ENCODE measurements around the gene FGD4. TPM values are rescaled to one million over a fixed set of nuclear protein-coding genes. Genes with fewer than 3 reads are reported as not detected.

The FGD4 gene
- total RNA-seq, 1 experiment from 2014 or later, result 54.3 TPM

- Histone ChIP-seq H4K8ac (replicated peaks; ENCODE audit: insufficient read length, low read depth, low read length) (no peak overlapping the region), H2AK5ac (ENCODE audit: insufficient read length, low read length) (no peak overlapping the region), H3K79me2 (ENCODE audit: insufficient read depth, low read length) (no peaks in the 10 kb centered on the region), H3K9me3 (ENCODE audit: control insufficient read depth, low read depth, low read length) (no peaks in the 10 kb centered on the region), H3K4ac (ENCODE audit: low read depth, low read length) (no peak overlapping the region), H3T11ph (ENCODE audit: low read length) (no peak overlapping the region), H2BK12ac (ENCODE audit: insufficient read length, low read depth, low read length) (no peak overlapping the region), H3K79me1 (ENCODE audit: insufficient read depth, low read depth, low read length, poor library complexity, severe bottlenecking) (no peaks in the 10 kb centered on the region), H3K23ac (ENCODE audit: insufficient read length, low read depth, low read length) (no peak overlapping the region), H3K56ac (ENCODE audit: insufficient read length, low read depth, low read length) (no peak overlapping the region), H3K27ac (ENCODE audit: insufficient read length, low read depth, low read length) (no peak overlapping the region), H3K27me3 (ENCODE audit: insufficient read depth, low read length) (no peaks in the 10 kb centered on the region), H2AFZ (ENCODE audit: low read length) (no peak overlapping the region), H3K4me1 (ENCODE audit: insufficient read depth, low read length) (no peaks in the 10 kb centered on the region), H3K23me2 (ENCODE audit: insufficient read length, low read depth, low read length, poor library complexity, severe bottlenecking) (no peaks in the 10 kb centered on the region), H3K4me2 (ENCODE audit: insufficient read depth, insufficient read length, low read length) (no peak overlapping the region), H4K5ac (ENCODE audit: insufficient read length, low read depth, low read length) (no peak overlapping the region), H3K14ac (ENCODE audit: insufficient read depth, low read length) (no peak overlapping the region), H3K18ac (ENCODE audit: insufficient read length, low read depth, low read length) (no peak overlapping the region), H2BK15ac (ENCODE audit: low read depth, low read length) (no peak overlapping the region), H2BK120ac (ENCODE audit: low read depth, low read length, poor library complexity, severe bottlenecking) (no peak overlapping the region), H2BK5ac (ENCODE audit: insufficient read length, low read length) (no peak overlapping the region), H2BK20ac (ENCODE audit: low read depth, low read length, poor library complexity, severe bottlenecking) (no peak overlapping the region), H4K20me1 (ENCODE audit: control insufficient read depth, insufficient read depth, insufficient read length) (no peaks in the 10 kb centered on the region), H4K91ac (ENCODE audit: insufficient read length, low read depth, low read length) (no peak overlapping the region), H3K9ac (ENCODE audit: extremely low read depth, insufficient read length, low read length) (no peak overlapping the region)
- Mint-ChIP-seq H3K36me3 (ENCODE audit: insufficient read depth in 1 of 3, low read depth in 3 of 3) (peaks cover 33 to 81% (median 68%) of the 10 kb centered on the region in 3 experiments; a peak in 6 of 7 replicates), H3K27ac (peak overlapping the region in 2 of 3 experiments; percentile 8 to 81; a peak in 2 of 7 replicates), H3K4me3 (no peak overlapping the region), H3K4me1 (no peaks in the 10 kb centered on the region), H3K9me3 (no peaks in the 10 kb centered on the region), H3K27me3 (ENCODE audit: low read depth) (no peaks in the 10 kb centered on the region)
- TF ChIP-seq CTCF (conservative IDR thresholded peaks at IDR 0.05), result no peak
- no CpG with 5 or more reads among the region's 6 CpGs for WGBS (ENCODE audit: extremely low coverage, insufficient read length, low lambda C conversion rate)
- DNase-seq, result no peak
Observed at GRCh38 chr12:32615441-32615840, 216.1 kb downstream of the FGD4 start.
